ENCODE data around the gene BBOX1.

DNA sequence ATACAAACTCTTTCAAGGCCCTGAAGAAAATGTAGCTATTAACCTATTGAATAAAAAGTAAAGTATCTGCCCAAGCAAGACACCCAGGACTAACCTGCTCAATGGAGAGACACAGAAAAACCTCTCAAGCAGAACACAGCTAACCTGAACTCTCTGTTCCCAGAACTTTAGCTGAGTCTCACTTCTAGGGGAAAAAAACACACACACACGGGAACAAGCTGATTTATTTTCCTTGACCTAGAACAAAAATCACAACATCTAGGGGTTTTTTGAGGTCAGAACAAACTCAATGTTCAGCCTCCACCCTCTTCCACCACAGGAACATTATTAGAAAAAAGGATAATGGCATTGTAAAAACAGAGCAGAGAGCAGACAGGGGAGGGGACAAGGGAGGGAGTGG lies 121.6 kb downstream of the BBOX1 start:
- no peak for TF ChIP-seq CTCF (IDR thresholded peaks at IDR 0.05; ENCODE audit: borderline replicate concordance, extremely low read depth, low read length, poor library complexity, severe bottlenecking)
- TF ChIP-seq EZH2 (IDR thresholded peaks at IDR 0.05; ENCODE audit: borderline replicate concordance, low read depth, low read length, severe bottlenecking): no peak
